PC-3 (cell line): ENCODE results near the gene DISC1. TPM values are rescaled to one million over a fixed set of nuclear protein-coding genes. Genes with fewer than 3 reads are reported as not detected.

Source experiments
- ATAC-seq: fragments of 200-7000 bp; cut with Tn5 transposase; 2 replicates; pipeline ENCODE4 v1.9.1; 2020; ENCODE audit warnings: mild to moderate bottlenecking, moderate library complexity
- BruUV-seq: library from RNA; stranded (reverse); fragments of 400-500 nt; replicated peaks from 2 replicates; lab custom pipeline; 2021; lab: Mats Ljungman, UMichigan
- CTCF ChIA-PET: fragments of 300-600 bp; sonication (Branson Sonifier 250); formaldehyde crosslinking; loops from one replicate; lab custom pipeline; 2022; ENCODE audit warnings: antibody characterized with exemption; lab: Charles Lee
- POLR2A ChIA-PET: fragments of 300-600 bp; sonication (Branson Sonifier 250); formaldehyde crosslinking; loops from one replicate; lab custom pipeline; 2022; ENCODE audit warnings: antibody characterized with exemption; ENCODE audit not compliant: unreplicated experiment; lab: Charles Lee
- DNase-seq: peaks from one replicate; pipeline ENCODE4 v3.0.0-alpha.2; 2015
- H2AFZ ChIP-seq: fragments of 300-600 bp; sonication (generic); 2 replicates; pipeline ENCODE4 v1.6.0; 2016; ENCODE audit warnings: antibody characterized with exemption, low read length
- H3F3A ChIP-seq: fragments of 300-600 bp; sonication (generic); one replicate; pipeline ENCODE4 v1.6.0; 2017; ENCODE audit warnings: antibody characterized with exemption, low read length, control low read depth, mild to moderate bottlenecking; ENCODE audit not compliant: unreplicated experiment
- H3K27ac ChIP-seq: fragments of 300-600 bp; sonication (generic); 2 replicates; pipeline ENCODE4 v1.5.1; 2016; ENCODE audit warnings: mild to moderate bottlenecking, low read length
- H3K27me3 ChIP-seq: fragments of 300-600 bp; sonication (generic); 2 replicates; pipeline ENCODE4 v1.6.1; 2016; ENCODE audit warnings: low read length, mixed read lengths
- H3K36me3 ChIP-seq: fragments of 300-600 bp; sonication (generic); 2 replicates; pipeline ENCODE4 v1.6.1; 2016; ENCODE audit warnings: low read depth, mixed run types, low read length, mixed read lengths
- H3K4me1 ChIP-seq: fragments of 300-600 bp; sonication (generic); 2 replicates; pipeline ENCODE4 v1.5.1; 2016; ENCODE audit warnings: low read length; ENCODE audit not compliant: insufficient read depth
- H3K4me2 ChIP-seq: fragments of 300-600 bp; sonication (generic); 2 replicates; pipeline ENCODE4 v1.6.0; 2016; ENCODE audit warnings: low read length
- H3K4me3 ChIP-seq: fragments of 300-600 bp; sonication (generic); 2 replicates; pipeline ENCODE4 v1.5.1; 2016; ENCODE audit warnings: mild to moderate bottlenecking, low read length, mixed read lengths
- H3K79me2 ChIP-seq: fragments of 300-600 bp; sonication (generic); 2 replicates; pipeline ENCODE4 v1.6.1; 2017; ENCODE audit warnings: low read length, mixed read lengths
- H3K9ac ChIP-seq: fragments of 300-600 bp; sonication (generic); 2 replicates; pipeline ENCODE4 v1.6.0; 2016; ENCODE audit warnings: mild to moderate bottlenecking, low read length
- H3K9me2 ChIP-seq: fragments of 300-600 bp; sonication (generic); replicated peaks from 2 replicates; pipeline ENCODE4 v1.6.1; 2016; ENCODE audit warnings: mixed run types, low read length, mixed read lengths
- H3K9me3 ChIP-seq: fragments of 300-600 bp; sonication (generic); 2 replicates; pipeline ENCODE4 v1.6.1; 2016; ENCODE audit warnings: low read length, mixed read lengths
- H4K20me1 ChIP-seq: fragments of 300-600 bp; sonication (generic); 2 replicates; pipeline ENCODE4 v1.6.1; 2016; ENCODE audit warnings: low read length, mixed read lengths
- EZH2 ChIP-seq: fragments of 300-600 bp; sonication (generic); IDR thresholded peaks from one replicate; pipeline ENCODE4 v1.6.1; 2017; ENCODE audit warnings: antibody characterized with exemption, mild to moderate bottlenecking, low read length; ENCODE audit not compliant: unreplicated experiment
- EZH2phosphoT487 ChIP-seq: fragments of 300-600 bp; sonication (generic); IDR thresholded peaks from 2 replicates; pipeline ENCODE4 v1.6.1; 2018; ENCODE audit warnings: mild to moderate bottlenecking, antibody characterized with exemption, low read length, borderline replicate concordance
- intact Hi-C: fragments of 100-400 bp; cut with micrococcal nuclease; formaldehyde crosslinking; loops from 2 replicates; pipeline ENCODE4 v1.9.0; 2023
- total RNA-seq: library from RNA; depleted of rRNA; stranded (reverse); fragments of >200 nt; gene quantifications from 2 replicates; pipeline ENCODE4 v1.2.3, GENCODE V29; 2014
- TF ChIP-seq, protein P1 (sequence below): fragments of 300-600 bp; sonication (generic); conservative IDR thresholded peaks from 2 replicates; pipeline ENCODE4 v1.5.1; 2017; ENCODE audit warnings: antibody characterized with exemption, low read depth, mild to moderate bottlenecking, low read length

DISC1 gene
- total RNA-seq, 1 experiment from 2014 or later, result 3.4 TPM

DNA sequence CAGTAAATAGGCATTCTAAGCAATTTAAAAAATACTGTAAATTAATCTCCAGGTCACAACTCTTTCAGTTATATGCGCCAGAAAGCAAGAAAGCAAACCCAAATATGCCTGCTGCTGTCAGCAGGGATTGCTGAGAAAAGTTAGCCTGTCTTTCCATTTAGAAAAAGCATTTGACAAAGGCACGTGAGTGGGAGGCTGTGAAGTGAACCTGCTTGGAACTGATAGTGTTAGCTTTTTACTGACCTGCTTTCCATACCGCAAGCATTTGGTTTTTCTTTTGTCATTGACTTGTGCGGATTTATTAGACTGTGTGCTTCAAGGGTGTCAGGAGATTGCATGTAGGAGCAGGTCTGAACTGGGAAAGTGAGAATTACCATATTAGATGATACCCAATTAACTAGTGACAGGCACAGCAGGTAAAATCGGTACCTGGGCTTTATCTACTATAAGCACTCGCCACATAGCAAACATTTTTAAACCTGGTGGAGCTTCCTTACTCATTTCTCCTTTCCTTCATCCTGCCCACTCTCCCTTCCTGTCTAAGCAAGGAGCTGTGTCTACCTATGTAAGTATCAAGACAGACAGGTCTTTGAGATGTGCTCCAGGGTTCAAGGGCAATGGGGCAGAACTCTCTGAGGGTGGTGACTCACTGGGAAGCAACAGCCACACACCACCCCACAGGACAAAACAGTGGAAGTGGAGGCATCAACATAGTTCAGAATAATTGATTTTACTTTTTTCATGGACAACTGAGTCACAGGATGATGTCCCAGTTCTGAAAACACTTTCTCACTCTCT lies 323.9 kb downstream of the DISC1 start:
- CTCF ChIA-PET, result no interaction called here
- no peak for ATAC-seq
- BruUV-seq, result no TSS peak

GRCh38 chr1:231951374-231951773 lies 324.8 kb downstream of the DISC1 start:
- no peaks in the 10 kb centered on the region for H4K20me1 ChIP-seq
- peaks cover 8% of the 10 kb centered on the region for H3K4me1 ChIP-seq
- no TSS peak for BruUV-seq
- DNase-seq (peak; percentile 79), ATAC-seq (peak; percentile 71)
- POLR2A ChIA-PET, result no interaction called here
- H2AFZ ChIP-seq, result no peak overlapping the region
- CTCF ChIA-PET, result no interaction called here
- H3K36me3 ChIP-seq, result no peaks in the 10 kb centered on the region
- no peaks in the 10 kb centered on the region for H3K79me2 ChIP-seq
- H3K27ac ChIP-seq, result peak overlapping the region; percentile 58
- no peak overlapping the region; the same call in 1 of the 2 replicates for H3K4me2 ChIP-seq
- H3F3A ChIP-seq, result no peaks in the 10 kb centered on the region
- no peaks in the 10 kb centered on the region for H3K27me3 ChIP-seq
- no peak overlapping the region for H3K4me3 ChIP-seq
- TF ChIP-seq EZH2phosphoT487 (no peak), EZH2 (no peak)
- TF ChIP-seq, protein P1, sequence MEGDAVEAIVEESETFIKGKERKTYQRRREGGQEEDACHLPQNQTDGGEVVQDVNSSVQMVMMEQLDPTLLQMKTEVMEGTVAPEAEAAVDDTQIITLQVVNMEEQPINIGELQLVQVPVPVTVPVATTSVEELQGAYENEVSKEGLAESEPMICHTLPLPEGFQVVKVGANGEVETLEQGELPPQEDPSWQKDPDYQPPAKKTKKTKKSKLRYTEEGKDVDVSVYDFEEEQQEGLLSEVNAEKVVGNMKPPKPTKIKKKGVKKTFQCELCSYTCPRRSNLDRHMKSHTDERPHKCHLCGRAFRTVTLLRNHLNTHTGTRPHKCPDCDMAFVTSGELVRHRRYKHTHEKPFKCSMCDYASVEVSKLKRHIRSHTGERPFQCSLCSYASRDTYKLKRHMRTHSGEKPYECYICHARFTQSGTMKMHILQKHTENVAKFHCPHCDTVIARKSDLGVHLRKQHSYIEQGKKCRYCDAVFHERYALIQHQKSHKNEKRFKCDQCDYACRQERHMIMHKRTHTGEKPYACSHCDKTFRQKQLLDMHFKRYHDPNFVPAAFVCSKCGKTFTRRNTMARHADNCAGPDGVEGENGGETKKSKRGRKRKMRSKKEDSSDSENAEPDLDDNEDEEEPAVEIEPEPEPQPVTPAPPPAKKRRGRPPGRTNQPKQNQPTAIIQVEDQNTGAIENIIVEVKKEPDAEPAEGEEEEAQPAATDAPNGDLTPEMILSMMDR, result no peak
- intact Hi-C loops, result no loop called here
- no peaks in the 10 kb centered on the region for H3K9me2 ChIP-seq
- H3K9me3 ChIP-seq, result no peaks in the 10 kb centered on the region
- no peak overlapping the region for H3K9ac ChIP-seq

More for the DNA sequence above, 323.9 kb downstream of the DISC1 start:
- TF ChIP-seq EZH2phosphoT487, result no peak
- no peak for TF ChIP-seq EZH2
- TF ChIP-seq, protein P1, result no peak
- Histone ChIP-seq H3K4me3 (no peak overlapping the region), H3K4me1 (peaks cover 8% of the 10 kb centered on the region), H3F3A (no peaks in the 10 kb centered on the region), H3K36me3 (no peaks in the 10 kb centered on the region), H3K9me2 (no peaks in the 10 kb centered on the region), H3K27me3 (no peaks in the 10 kb centered on the region), H3K9me3 (no peaks in the 10 kb centered on the region), H2AFZ (no peak overlapping the region), H3K9ac (no peak overlapping the region), H3K79me2 (no peaks in the 10 kb centered on the region), H3K4me2 (no peak overlapping the region; the same call in 1 of the 2 replicates), H3K27ac (peak overlapping the region; percentile 58), H4K20me1 (no peaks in the 10 kb centered on the region)
- no peak for DNase-seq
- POLR2A ChIA-PET, result no interaction called here
- intact Hi-C loops, result no loop called here

DNA sequence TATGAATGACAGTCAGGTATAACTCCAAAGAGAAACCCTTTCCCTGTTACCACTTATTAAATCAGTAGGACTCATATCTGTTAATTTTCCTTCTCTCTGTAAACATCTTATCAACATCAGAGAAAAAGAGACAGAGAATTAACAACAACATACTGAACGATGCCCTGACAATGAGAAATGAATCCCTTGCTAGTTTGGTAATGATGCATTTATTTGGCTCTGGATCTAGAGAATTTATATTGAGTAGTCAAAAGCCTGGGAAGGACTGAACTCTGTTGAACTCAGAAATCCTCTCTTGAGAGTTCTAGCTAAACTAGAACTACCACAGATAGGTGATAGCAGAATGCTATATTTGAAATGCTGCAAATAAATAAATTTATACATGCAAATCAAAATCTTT lies 325.6 kb downstream of the DISC1 start:
- peaks cover 8% of the 10 kb centered on the region for H3K4me1 ChIP-seq
- no TSS peak for BruUV-seq

More for the DNA sequence above, 325.6 kb downstream of the DISC1 start:
- Histone ChIP-seq H3K27ac (no peak overlapping the region), H3K27me3 (no peaks in the 10 kb centered on the region), H3K9me3 (no peaks in the 10 kb centered on the region), H3K9me2 (no peaks in the 10 kb centered on the region), H3K79me2 (no peaks in the 10 kb centered on the region), H3K36me3 (no peaks in the 10 kb centered on the region), H3K4me2 (no peak overlapping the region), H3K4me3 (no peak overlapping the region), H2AFZ (no peak overlapping the region), H3F3A (no peaks in the 10 kb centered on the region), H4K20me1 (no peaks in the 10 kb centered on the region), H3K9ac (no peak overlapping the region)
- ChIA-PET CTCF (no interaction called here), POLR2A (no interaction called here)
- intact Hi-C loops, result no loop called here
- ATAC-seq (no peak), DNase-seq (no peak)
- no peak for TF ChIP-seq EZH2phosphoT487
- TF ChIP-seq, protein P1, result no peak
- TF ChIP-seq EZH2, result no peak
